GF-D8 (cell line): ENCODE data around the gene IL17RE.

Source experiments
- DNase-seq: peaks from one replicate; lab custom pipeline; 2025; lab: John Stamatoyannopoulos, UW

Gene IL17RE

DNA sequence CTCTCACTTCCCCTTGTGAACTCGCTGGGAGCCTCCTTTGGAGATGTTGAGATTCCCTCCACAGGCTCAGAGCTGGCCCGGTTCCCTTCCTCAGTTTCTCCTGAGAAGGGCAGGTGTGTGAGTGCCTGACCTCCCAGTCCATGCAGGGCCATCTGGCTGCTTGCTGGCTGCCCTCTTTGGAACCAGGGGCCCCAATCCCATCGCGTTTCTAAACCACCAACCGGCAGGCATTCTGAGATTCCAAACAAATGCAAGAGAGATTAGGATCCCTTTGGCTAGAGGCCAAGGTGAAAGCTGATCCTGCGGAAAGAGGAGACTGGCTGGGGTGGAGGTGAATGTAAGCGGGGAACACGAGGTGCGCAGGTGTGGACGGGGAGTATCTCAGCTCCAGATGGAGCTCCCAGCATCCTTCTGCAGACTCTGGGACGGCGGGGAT, 52.4 kb downstream of the IL17RE start:
- DNase-seq, result no peak

DNA sequence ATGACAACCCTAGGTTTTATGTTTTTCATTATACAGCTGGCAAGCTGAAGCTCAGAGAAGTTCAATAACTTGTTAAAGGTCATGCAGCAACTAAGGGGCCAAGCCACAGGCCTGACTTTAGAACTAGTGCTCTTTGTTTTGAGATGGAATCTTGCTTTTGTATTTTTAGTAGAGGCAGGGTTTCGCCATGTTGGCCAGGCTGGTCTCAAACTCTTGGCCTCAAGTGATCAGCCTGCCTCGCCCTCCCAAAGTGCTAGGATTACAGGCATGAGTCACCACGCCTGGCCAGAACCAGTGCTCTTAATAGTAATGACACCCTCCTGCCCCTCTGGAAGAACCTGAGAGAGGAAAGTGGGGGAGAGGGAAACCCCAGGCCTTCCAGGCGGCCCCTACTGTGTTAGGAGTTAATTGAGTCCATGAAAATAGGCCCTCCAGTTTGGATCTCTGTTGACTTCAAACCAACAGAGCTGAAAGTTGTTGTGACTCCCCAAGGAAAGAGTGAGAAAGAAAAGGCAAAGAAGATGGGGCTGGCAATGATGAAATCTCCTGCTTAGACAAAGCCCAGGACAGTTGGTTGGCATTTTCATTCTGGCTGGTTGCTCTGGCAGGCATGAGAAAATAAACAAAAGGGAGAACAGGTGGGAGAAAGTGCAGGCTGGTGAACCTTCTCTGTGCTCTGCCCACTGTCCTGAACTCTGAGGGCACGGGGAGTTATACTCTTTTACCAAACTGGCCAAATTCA, 53.1 kb downstream of the IL17RE start:
- no peak for DNase-seq

DNA sequence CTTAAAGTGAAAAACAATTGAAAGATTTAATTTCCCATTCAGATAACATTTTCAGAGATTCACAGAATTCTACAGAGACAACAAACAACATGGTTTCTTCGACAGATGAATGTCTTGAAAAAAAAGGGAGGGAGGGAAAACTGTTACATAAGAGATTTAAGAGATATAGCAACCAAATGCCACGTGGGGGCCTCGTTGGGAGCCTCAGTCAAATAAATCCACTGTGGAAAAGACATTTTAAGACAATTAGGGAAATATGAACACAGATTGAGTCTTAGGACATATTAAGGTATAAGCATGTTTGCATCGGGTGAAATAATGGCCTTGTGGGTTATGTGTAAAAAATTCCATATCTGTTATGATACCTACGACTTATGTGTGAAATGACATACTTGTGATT, 54.6 kb downstream of the IL17RE start:
- peak; percentile 40 for DNase-seq

DNA sequence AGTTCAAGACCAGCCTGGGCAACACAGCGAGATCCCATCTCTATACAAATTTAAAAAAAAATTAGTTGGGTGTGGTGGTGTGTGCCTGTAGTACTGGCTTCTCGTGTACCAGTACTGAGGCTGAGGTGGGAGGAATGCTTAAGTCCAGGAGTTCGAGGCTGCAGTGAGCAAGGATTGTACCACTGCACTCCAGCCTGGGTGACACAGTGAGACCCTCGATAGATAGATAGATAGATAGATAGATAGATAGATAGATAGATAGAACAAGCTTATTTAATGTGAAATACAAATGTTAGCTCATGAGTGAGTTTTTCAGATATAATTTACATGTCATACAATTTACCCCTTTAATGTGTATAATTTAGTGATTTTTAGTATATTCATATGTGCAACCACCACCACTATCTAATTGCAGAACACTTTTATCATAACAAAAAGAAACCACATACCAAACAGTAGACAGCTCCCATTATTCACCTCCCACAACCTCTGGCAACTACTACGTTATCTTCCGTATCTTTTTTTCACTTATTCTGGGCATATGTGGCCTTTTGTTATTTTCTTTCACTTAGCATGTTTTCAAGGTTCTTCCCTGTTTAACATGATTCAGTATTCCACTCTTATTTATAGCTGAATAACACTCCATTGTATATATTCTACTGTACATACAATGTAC, 62.7 kb downstream of the IL17RE start:
- DNase-seq, result no peak
